GM21390 (cell line): ENCODE data around the gene BHLHE23.
A peak's percentile ranks its signal among the peaks of the same experiment; 100 is the strongest.

ENCODE experiments used
- ATAC-seq: cut with Tn5 transposase; IDR thresholded peaks from one replicate; pipeline ENCODE4 v1.9.1; 2021; ENCODE audit not compliant: unreplicated experiment

The BHLHE23 gene

DNA sequence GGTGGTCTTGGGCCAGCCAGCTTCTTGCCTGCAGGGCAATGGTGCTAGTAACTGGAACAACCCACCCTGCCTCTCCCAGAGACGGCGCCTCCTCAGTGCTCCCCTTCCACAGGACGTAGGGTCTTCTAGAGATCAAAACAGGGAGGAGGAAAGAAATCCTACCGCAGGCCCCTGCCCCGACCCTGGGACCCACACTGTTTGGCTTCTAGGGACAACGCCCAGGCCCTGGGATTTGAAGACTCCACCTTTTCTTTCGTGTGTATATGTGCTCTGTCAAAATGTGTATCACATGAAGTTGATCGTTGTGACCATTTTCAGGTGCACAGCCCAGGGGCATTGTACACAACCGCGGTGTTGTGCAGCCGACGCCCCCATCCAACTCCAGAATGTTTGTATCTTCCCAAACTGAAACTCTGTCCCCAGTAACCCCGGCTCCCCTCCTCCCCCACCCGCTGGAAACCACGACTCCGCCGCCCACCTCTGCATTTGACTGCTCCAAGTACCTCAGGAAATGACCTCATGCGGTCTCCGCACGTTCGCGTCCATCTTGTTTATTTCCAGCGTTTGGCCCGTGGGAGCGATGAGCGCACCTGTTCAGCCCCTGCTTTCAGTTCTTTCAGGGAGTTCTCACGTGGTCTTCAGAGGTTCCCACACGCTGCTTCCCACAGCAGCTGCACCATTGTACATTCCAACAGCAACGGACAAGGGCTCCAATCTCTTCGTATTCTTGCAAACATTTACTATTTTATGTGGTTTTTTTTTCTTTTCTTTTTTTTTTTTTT lies 3.4 kb upstream of the BHLHE23 start:
- peak; percentile 58 for ATAC-seq

DNA sequence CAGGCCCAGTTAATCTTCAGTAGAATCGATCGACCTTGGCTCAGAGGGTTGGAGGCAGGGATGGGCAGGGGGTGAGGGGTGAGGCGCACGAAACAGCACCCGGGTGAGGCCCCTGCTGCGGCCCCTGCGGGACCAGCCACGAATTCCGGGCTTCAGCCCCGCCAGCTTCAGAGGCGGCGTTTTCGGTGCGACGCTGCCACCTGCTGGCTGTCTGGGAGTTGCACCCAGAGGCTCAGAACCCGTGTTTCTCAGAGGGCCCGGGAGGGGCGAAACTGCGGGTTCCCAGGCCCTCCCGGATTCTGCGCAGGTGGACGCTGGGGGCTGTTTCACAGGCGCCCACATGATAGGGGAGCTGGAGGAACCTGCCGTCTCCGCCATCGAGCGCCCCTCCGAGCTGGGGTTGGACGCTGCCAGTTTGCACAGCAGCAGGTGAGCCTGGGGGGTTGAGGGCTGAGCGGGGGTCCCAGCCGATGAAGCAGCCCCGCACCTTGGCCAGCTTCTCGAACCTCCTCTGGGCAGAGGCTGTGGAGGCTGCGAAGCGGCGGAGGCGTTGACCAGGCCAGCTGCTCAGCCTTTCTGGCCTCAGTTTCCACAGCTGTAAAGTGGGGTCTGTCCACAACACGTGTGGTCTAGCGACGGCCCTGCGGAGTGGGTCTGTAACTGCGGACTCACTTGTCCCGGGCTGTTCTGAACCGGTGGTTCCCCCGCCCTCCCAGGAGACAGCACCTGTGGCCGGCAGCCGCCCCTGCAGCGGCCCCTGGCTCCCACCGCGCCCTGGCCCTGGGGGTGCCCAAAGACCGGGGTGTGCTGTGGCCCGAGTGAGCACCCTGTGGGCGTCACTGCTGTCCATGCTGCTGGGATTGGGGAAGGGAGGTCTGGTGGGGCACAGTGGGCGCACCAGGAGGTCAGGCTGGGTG lies 2.5 kb upstream of the BHLHE23 start:
- ATAC-seq: peak; percentile 50

DNA sequence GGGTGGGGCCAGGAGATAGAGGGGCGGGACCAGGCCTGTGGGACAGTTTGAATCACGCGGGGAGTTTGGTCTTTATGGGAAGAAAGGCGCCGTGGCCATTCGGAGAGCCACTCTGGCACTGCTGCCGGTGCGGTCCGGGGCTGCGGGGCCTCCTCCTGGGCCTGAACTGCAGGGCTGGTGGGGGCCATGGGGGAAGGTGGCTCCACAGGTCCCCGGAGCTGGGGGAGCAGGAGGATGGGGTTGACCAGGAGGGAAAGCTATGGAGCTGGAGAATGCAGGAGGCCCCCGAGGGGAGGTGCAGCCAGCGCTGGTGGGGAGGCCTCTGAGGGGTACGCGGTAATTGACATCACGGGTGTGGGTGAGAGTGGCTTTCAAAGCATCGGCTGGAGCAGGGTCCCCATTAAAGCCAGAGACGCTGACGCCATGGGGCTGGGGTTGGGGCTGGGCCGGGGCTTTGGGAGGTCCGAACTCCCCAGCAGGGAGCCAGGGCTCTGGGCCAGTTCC lies 1.8 kb upstream of the BHLHE23 start:
- no peak for ATAC-seq

DNA sequence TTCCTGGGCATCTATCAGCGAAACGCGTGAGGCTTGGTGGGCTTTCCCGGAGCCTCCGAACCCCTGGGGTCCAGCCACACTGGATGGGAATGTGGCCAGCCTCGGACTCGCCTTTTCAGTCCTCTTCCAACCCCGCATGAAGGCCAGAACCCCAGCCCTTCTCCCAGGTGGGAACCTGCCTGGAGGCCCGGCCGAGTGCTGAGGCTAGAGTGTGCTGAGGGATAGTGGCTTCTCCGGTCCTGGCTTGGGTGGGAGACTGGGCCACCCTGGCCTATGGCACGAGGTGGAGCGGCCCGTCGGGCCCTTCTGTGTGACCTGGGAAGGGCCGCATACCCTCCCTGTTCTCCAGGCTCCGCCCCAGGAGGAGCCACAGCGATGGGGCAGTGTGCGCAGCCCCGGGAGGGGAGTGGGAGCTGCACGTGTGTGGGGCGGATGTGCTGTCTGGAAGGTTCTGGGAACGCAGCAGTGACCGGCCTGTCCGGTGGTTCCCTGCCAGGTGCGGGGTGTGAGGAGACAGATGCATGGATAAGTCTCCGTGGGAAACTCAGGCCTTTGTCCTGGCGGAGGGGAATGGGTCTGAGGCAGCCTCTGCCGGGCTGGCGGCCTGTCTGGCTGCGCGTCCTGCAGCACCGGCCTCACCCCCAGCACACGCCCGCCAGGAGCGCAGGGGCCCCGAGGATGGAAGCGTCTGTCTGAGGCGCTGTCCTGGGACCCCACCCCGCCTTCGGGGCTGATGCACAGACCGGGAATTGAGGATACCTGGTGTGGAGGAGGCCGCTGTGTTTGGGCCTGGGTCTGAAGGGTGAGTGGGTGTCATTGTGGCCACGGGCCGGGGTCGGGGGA lies 1.1 kb upstream of the BHLHE23 start:
- no peak for ATAC-seq

DNA sequence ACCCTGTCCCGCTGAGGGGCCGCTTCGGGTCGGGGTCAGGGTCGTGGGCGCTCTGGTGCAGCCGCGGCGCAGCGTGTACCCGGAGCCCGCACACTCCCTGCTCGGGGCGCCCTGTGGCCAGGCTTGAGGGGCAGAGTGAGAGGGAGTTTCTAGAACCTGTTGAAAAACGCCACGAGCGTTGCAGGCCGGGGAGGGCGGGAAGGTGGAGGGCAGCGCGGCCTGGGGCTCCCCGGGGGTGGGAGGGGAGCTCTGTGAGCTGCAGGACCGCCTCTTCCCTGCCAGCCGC lies 539 bp upstream of the BHLHE23 start:
- ATAC-seq: no peak

DNA sequence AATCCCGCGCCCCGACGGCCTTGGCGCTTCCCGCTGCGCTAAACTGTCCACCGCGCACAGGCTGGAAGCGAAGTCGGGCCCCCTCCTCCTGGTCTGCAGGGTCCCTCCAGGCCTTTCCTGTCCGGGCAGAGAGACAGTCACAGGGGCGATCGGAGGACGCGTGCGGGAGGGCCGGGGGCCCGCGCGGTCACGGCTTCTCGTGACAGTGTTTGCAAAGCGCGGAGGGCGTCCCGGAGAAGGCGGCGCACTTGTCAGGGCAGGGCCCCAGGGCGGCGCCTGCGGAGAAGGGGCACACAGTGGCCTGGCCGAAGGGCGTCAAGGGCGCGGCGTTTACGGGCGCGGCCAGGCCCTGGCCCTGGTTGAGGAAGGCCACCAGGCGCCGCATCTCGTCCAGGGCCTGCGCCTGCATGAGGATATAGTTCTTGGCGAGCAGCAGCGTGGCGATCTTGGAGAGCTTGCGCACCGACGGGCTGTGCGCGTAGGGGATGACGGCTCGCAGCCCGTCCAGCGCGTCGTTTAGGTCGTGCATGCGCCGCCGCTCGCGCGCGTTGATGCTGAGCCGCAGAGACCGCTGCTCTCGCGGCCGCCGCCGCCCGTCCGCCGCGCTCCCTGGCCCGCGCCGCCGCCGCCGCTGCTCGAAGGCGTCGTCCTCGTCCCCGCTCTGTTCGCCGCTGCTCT lies 763 bp downstream of the BHLHE23 start:
- no peak for ATAC-seq

DNA sequence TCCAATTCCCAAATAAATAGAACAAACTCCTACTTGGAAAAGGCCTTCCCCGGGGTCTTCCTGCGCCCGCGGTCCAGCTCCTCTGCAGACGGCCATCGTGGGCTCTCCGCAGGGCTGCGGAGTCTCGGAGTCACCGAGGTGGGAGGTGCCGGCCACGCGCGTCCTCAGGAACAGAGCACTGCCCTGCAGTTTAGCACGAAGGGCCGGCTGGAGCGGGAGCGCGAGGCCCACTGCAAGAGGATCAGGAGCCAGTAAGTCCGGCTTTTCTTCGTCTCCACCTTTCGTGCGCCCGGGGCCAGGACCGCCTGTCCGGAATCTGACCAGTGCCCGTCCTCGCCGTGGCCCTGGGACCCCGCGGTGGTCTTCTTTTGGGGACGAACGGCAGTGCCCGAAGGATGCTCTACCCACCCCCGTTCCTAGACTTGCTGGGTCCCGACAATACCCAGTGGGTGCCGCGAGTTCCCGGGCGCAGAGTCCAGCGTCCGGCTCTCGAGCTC lies 1.4 kb downstream of the BHLHE23 start:
- ATAC-seq: no peak

DNA sequence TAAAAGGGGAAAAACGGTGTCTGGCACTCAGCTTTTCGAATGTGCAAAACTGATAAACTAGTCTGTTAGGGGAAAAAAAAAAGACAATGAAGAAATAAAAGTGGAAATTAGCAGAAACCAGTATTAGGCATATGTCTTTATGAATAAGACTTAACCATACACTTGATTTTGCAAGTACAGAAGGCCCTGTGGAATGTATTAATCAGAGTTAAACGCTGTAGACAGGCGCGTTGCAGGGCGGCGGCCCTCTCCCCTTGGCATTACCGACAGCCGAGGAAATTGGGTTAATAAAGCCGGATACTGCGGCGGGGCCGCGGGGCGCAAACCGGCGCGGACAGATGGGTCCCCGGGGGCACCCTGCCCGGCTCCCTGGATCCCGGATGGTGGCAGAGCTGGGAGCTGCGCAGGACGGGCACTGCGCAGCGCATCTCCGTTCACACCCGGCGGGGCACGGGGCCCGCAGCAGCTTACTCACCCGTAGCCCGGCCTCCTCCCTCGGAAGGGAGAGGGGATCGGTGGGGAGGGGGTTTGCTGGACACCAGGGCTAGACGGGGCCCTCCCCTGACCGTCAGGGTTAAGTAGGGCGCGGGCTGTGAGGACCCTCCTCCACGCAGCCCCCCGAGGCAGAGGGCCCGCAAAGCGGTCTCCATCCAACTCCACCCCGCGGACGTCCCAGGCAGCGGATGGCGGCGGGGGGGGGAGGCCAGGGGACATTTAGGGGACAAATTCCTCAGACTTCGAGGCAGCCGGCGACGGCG lies 2.0 kb downstream of the BHLHE23 start:
- ATAC-seq: no peak

DNA sequence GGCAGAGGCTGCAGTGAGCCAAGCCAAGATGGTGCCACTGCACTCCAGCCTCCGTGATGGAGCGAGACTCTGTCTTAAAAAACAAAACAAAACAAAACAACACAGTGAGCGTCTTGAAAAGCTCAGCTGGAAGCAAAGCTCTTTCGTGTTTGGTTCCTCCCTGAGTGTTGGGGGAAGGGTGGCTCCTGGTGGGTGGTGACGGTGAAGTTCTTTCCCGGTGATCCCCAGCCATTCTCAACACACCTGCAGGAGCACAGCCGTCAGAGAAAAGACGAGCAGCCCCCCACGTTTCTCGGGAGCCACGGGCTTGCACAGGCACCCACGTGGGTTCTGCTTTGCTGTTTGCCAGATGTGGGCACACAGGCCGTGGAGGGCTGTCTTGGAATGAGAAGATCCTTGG lies 3.2 kb downstream of the BHLHE23 start:
- ATAC-seq: no peak

DNA sequence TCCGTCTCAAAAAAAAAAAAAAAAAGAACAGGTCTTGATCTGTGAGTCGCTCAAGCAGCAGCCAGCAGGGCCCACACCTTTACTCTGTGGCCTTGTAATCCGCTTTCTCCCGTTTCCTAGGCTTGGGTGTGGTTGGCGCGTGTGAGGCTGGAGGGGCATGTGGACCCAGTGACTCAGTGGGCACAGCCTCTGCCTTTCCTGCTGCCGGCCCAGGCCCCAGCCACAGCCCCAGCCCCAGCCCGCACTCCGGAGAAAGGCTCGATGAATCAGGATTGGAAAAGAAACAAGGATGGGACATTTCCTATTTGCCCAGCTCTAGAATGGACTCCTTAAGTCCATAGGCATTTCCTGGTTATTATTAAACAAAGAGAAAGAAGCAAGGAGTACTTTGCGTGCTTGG lies 4.3 kb downstream of the BHLHE23 start:
- no peak for ATAC-seq

DNA sequence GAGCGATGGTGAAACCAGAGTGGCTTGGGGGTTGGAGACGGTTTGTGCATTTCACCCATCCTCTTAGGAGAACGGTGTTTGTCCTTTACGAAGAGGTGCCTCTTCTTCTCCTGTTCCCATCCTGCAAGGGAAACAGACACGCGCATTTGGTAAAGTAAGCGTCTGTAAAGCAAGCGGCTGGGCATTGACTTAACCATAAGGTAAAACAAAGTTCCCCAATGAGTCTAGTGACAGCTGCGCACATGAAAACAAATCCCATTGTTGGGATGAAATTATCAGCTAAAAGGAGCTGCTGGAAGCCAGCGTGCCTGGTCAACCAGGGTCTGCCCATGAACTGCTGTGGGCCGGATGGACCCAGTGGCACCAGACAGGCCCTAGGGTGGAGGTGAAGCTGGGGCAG lies 5.8 kb downstream of the BHLHE23 start:
- ATAC-seq: no peak

DNA sequence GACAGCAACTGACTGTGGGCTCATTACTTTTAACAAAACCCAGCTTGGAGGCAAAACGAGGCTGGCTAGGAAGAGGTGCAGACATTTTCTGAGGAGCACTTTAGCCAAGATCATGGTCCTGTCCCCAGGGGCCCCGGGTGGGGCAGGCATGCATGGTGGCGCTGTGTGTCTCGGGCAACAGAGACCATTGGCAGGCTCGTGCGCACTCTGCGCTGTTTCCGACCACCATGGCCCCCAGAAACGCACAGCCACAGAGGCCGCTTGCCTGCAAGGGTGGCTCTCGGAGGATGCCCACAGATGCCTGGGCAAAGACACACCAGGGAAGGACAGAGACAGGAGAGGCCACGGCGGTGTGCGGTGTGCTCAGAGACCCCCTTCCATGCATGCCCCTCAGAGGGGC lies 6.7 kb downstream of the BHLHE23 start:
- ATAC-seq: no peak

DNA sequence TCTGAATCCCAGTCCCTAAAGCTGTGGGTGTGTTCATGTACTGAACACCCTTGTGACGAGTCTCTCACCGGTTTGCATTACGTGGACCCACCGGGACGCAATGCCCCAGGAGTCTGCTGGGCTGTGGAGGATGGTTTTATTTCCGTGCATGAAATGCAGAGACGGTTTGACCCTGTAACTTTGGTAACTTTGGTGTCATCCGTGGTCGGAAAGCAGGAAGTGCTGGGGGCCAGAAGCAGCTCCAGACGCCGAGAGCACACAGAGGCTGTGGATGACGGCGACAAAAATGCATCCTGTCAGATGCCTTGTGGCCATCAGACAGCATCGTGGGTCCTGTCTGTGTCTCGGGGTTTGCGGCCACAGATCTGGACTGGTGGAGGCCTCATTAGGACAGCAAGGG lies 7.2 kb downstream of the BHLHE23 start:
- ATAC-seq: no peak

DNA sequence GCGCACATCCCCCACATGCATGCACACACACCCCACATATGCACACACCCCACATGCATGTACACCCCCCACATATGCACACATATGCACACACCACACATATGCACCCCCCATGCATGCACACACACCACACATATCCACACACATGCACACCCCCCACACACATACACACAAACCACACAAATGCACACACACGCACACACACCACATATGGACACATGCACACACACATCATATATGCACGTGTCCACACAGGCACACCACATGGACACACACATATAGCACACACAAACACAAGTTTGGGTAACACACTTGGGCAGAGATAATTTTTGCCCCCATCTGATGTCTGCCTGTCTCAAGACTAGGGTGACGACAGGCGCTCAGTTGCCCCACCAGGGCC lies 8.3 kb downstream of the BHLHE23 start:
- no peak for ATAC-seq

DNA sequence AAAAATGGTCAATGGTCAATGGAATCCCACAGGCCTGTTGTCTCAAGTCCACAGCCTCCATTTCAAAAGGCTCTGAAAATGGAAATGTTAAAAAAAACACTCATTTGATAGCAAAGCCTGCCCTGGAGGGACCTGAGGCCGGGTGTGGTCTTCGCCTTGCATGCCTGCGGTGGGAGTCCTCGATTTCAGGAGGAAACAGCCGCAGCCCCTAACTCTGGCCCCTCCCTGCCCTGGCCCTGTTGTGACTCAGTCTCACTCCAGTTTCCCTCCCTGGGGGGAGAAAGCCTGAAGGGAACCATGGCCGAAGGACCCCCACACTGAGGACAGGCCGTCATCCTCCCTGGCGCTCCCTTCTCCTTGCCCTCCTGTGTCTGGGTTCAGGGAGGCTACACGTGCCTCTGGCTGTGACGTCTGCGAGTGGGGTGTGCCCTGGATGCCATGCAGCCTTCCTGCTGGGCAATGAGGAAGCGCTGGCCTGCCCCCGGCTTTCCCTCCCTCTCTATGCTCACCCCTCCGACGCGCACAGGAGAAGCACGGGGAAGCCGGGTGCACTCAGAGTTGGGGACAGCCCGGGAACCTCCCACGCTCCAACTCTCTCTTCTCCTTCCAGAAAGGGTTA lies 9.2 kb downstream of the BHLHE23 start:
- no peak for ATAC-seq

DNA sequence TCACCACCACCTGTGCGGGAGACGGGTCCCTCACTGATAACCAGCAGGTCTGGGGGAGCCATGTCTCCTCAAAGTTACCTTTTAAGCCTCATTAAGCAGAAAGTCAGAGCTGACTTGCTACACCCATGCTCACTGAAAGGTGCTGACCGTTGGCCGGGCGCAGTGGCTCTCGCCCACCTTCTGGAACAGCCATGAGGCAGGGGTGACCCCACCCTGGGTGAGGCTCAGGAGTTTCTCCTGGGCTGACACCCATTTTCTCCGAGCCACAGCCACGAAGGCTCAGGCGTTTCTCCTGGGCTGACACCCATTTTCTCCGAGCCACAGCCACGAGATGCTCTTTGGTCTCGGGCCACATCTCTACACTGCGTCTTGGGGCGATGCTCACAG lies 10.2 kb downstream of the BHLHE23 start:
- ATAC-seq: no peak

DNA sequence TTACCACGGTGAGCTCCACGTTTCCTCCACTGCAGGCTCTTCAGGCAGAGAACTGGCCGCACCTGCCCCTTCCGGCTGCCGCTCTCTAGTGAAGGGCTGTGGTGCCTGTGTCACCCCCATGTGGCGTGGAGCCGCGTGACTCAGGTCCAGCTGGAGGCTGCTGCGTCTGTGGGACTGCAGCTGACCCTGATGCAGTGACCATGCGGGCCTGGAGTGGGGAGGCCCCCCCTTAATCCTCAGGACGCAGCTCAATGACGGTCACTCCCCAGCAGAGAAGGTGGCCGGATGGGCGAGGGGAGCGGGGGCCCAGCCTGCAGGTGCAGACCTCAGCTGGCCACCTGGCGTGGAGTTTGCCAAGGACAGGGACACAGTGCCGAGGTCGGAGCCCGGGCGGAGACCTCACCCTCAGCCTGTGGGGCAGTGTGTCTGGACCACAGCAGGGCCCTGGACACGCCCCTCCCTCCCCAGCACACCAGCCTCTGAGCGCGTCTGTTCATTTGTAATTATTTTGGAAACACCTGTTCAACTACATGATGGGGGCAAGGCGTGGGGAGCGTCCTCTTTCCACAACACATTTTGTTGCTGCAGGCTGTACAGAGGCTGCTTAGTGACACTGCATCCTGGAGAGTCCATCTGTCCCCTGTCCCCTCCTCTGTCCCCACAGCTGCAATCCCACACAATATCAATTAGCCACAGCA lies 10.7 kb downstream of the BHLHE23 start:
- no peak for ATAC-seq

DNA sequence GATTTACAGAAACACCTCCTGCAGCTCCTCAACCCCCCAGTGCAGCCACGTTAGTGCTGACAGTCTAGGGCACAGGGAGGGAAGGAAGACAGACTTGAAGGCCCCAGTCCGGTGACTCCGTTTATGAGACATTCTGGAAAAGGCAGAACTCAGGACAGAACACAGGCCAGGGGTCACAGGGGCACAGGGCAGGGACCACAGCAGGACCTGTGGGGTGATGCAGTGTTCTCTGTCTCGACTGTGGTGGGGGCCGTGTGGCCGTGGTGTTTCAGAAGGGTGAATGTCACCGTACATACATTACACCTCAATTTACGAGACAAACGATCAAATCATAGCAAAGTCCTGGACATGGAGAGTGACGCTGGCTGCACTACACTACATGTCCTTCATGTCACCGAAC lies 11.3 kb downstream of the BHLHE23 start:
- ATAC-seq: no peak

DNA sequence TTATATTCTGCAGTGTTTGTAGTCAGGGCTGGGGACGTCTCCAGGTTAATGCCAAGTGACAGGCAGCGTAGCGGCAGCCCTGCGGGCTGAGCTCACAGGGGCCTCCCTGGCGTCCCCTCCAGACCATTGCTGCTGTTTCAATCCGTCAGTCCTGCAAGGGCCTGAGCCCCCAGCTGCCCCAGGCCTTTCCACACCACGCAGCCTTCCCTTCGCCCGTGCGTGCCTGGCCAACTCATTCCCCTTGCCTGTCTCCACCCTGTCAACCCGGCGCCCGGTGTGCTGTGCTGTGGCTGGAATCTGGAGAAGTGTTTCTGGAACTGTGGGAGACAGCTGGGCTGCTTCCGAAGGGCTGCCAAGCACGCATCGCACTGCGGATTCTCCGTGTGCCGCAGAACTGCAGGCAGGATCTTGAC lies 11.9 kb downstream of the BHLHE23 start:
- no peak for ATAC-seq
